AG04449 (cell line): Measurements from ENCODE around the gene IL18.
A peak's percentile ranks its signal among the peaks of the same experiment; 100 is the strongest.

Source experiments
- CTCF ChIA-PET: fragments of 350-600 bp; formaldehyde crosslinking; extraction: SDS; loops from one replicate; lab custom pipeline; 2021; ENCODE audit warnings: antibody characterized with exemption; lab: Yijun Ruan, JAX
- POLR2A ChIA-PET: fragments of 400-600, 350-600 bp; formaldehyde crosslinking; extraction: SDS; loops from one replicate; lab custom pipeline; 2020; ENCODE audit warnings: antibody characterized with exemption, inconsistent platforms; lab: Yijun Ruan, JAX
- DNase-seq: peaks from one replicate; pipeline ENCODE4 v3.0.0-alpha.2; 2010; ENCODE audit warnings: low read depth, low spot score
- H3K4me3 ChIP-seq: 2 replicates; pipeline ENCODE4 v1.5.1; 2011; ENCODE audit warnings: low read depth, mild to moderate bottlenecking, control low read depth, low read length
- TF ChIP-seq, protein P1 (sequence below): IDR thresholded peaks from one replicate; pipeline ENCODE4 v1.5.1; 2011; ENCODE audit warnings: mild to moderate bottlenecking, moderate library complexity, low read length, control low read depth, inconsistent platforms; ENCODE audit not compliant: insufficient read depth; ENCODE audit errors: missing control alignments

The IL18 gene

GRCh38 chr11:112132737-112133136 is 31.2 kb downstream of the IL18 start:
- DNase-seq = no peak
- TF ChIP-seq, protein P1, sequence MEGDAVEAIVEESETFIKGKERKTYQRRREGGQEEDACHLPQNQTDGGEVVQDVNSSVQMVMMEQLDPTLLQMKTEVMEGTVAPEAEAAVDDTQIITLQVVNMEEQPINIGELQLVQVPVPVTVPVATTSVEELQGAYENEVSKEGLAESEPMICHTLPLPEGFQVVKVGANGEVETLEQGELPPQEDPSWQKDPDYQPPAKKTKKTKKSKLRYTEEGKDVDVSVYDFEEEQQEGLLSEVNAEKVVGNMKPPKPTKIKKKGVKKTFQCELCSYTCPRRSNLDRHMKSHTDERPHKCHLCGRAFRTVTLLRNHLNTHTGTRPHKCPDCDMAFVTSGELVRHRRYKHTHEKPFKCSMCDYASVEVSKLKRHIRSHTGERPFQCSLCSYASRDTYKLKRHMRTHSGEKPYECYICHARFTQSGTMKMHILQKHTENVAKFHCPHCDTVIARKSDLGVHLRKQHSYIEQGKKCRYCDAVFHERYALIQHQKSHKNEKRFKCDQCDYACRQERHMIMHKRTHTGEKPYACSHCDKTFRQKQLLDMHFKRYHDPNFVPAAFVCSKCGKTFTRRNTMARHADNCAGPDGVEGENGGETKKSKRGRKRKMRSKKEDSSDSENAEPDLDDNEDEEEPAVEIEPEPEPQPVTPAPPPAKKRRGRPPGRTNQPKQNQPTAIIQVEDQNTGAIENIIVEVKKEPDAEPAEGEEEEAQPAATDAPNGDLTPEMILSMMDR = no peak
- POLR2A ChIA-PET = no interaction called here
- CTCF ChIA-PET = interaction anchor here (2.8 kb wide), 1 partner anchor 19 kb away, joined by 12 read pairs; no protein-coding TSS in a partner anchor
- H3K4me3 ChIP-seq = no peak overlapping the region

- no peak overlapping the region for H3K4me3 ChIP-seq
- TF ChIP-seq, protein P1 = no peak
- POLR2A ChIA-PET = no interaction called here
- CTCF ChIA-PET = interaction anchor here (0.6 to 2.2 kb wide), 4 partner anchors 16 to 151 kb away, joined by 3 to 14 read pairs (median 3); no protein-coding TSS in a partner anchor
- DNase-seq = no peak
Measured at GRCh38 chr11:112129656-112130055, 34.2 kb downstream of the IL18 start.

GRCh38 chr11:112128483-112129121 is 35.3 kb downstream of the IL18 start:
- ChIA-PET CTCF (interaction anchor here (0.6 to 2.1 kb wide), 5 partner anchors 9 to 152 kb away, joined by 3 to 5 read pairs (median 3); no protein-coding TSS in a partner anchor), POLR2A (no interaction called here)
- TF ChIP-seq, protein P1 = no peak
- peak; percentile 34 for DNase-seq
- H3K4me3 ChIP-seq = no peak overlapping the region

DNA sequence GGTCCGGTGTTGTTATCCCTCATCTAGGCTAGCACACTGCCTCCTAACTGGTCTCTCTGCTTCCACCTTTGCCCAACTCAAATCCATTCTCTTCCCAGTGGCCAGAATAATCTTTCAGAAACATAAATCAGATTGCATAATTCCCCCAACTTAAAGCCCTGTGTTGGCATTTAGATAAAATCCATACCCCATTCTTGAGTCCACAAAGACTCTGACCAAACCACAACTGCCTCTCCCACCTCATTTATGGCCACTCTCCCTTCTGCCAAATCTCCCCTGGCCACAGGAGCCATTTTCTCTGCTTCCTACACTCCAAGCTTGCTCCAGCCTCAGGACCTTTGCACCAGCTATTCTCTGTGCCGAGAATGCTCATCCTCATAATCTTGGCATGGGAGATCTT is 36.8 kb downstream of the IL18 start:
- H3K4me3 ChIP-seq = no peak overlapping the region
- ChIA-PET POLR2A (no interaction called here), CTCF (interaction anchor here (1.4 to 2.2 kb wide), 2 partner anchors 13 to 49 kb away, joined by 4 to 10 read pairs; partner anchors contain the start of gene BCO2)
- no peak for DNase-seq
- TF ChIP-seq, protein P1 = no peak

GRCh38 chr11:112123129-112123528 is 40.8 kb downstream of the IL18 start:
- TF ChIP-seq, protein P1 = no peak
- CTCF ChIA-PET = interaction anchor here (4.7 to 11.8 kb wide), 2 partner anchors 10 to 158 kb away, joined by 46 to 125 read pairs; no protein-coding TSS in a partner anchor

GRCh38 chr11:112121981-112122615 is 41.8 kb downstream of the IL18 start:
- ChIA-PET CTCF (interaction anchor here (0.9 to 11.8 kb wide), 7 partner anchors 9 to 159 kb away, joined by 3 to 125 read pairs (median 6); partner anchors contain the start of gene BCO2), POLR2A (interaction anchor here (0.6 kb wide), 1 partner anchor 74 kb away, joined by 6 read pairs; no protein-coding TSS in a partner anchor)
- TF ChIP-seq, protein P1 = no peak
- no peak for DNase-seq
- H3K4me3 ChIP-seq = no peak overlapping the region

More at GRCh38 chr11:112123129-112123528, 40.8 kb downstream of the IL18 start:
- POLR2A ChIA-PET = no interaction called here
- DNase-seq = no peak
- H3K4me3 ChIP-seq = no peak overlapping the region
